Neuronal stem cell (in vitro differentiated cells): ENCODE data around the gene PARD3.
"Not testable (repeated sequence)": the region's sequence is repeated elsewhere in the genome, so short reads cannot be mapped to it uniquely, and the experiment has no call there.

Source experiments
- DNase-seq: peaks from one replicate; pipeline ENCODE4 v3.0.0-alpha.2; 2013; ENCODE audit warnings: low spot score
- H2AFZ ChIP-seq: one replicate; pipeline ENCODE4 v1.6.1; 2013; ENCODE audit warnings: mild to moderate bottlenecking, low read length, inconsistent platforms
- H2AK5ac ChIP-seq: 2 replicates; pipeline ENCODE4 v1.6.1; 2013; ENCODE audit warnings: low read depth, mild to moderate bottlenecking, inconsistent platforms, low read length, moderate library complexity, mixed read lengths
- H2BK120ac ChIP-seq: 2 replicates; pipeline ENCODE4 v1.6.1; 2013; ENCODE audit warnings: low read depth, mild to moderate bottlenecking, inconsistent platforms, low read length, moderate library complexity, mixed read lengths
- H2BK12ac ChIP-seq: one replicate; pipeline ENCODE4 v1.6.1; 2013; ENCODE audit warnings: low read length, inconsistent platforms
- H2BK15ac ChIP-seq: 2 replicates; pipeline ENCODE4 v1.6.1; 2013; ENCODE audit warnings: mild to moderate bottlenecking, low read length, inconsistent platforms, mixed read lengths
- H2BK5ac ChIP-seq: one replicate; pipeline ENCODE4 v1.6.1; 2013; ENCODE audit warnings: inconsistent platforms, mild to moderate bottlenecking, low read length, moderate library complexity
- H3K14ac ChIP-seq: one replicate; pipeline ENCODE4 v1.6.1; 2013; ENCODE audit warnings: low read length, inconsistent platforms
- H3K18ac ChIP-seq: 2 replicates; pipeline ENCODE4 v1.6.1; 2013; ENCODE audit warnings: low read length, inconsistent platforms
- H3K23ac ChIP-seq: 2 replicates; pipeline ENCODE4 v1.6.1; 2013; ENCODE audit warnings: low read depth, mild to moderate bottlenecking, mixed read lengths, low read length, inconsistent platforms; ENCODE audit not compliant: poor library complexity
- H3K27ac ChIP-seq: replicated peaks from 3 replicates; pipeline ENCODE4 v1.5.1; 2013; ENCODE audit warnings: low read length, inconsistent platforms
- H3K27me3 ChIP-seq, 3 experiments: 2 replicates each; pipeline ENCODE4 v1.6.1; 2013; ENCODE audit warnings: low read length in 3 of 3, mild to moderate bottlenecking in 2 of 3, inconsistent platforms in 1 of 3, low read depth in 1 of 3, mixed read lengths in 1 of 3, moderate library complexity in 1 of 3; ENCODE audit not compliant: control insufficient read depth in 3 of 3, insufficient read depth in 3 of 3
- H3K36me3 ChIP-seq, 2 donors: replicated peaks in 1 of 2; 2 replicates each; pipeline ENCODE4 v1.6.1; 2013; ENCODE audit warnings: low read length in 2 of 2; ENCODE audit not compliant: control insufficient read depth in 2 of 2, insufficient read depth in 2 of 2
- H3K4ac ChIP-seq: 2 replicates; pipeline ENCODE4 v1.6.1; 2013; ENCODE audit warnings: inconsistent platforms, mild to moderate bottlenecking, low read length, moderate library complexity
- H3K4me1 ChIP-seq, 2 donors: 1 replicate in 1 of 2; 2 replicates in 1 of 2; pipeline ENCODE4 v1.6.1; 2013; ENCODE audit warnings: low read length in 2 of 2, low read depth in 1 of 2; ENCODE audit not compliant: control insufficient read depth in 2 of 2, insufficient read depth in 1 of 2
- H3K4me2 ChIP-seq: one replicate; pipeline ENCODE4 v1.6.1; 2013; ENCODE audit warnings: mild to moderate bottlenecking, low read length, inconsistent platforms; ENCODE audit not compliant: insufficient read depth, poor library complexity, severe bottlenecking
- H3K4me3 ChIP-seq, 2 donors: 2 replicates each; pipeline ENCODE4 v1.5.1; 2013; ENCODE audit warnings: low read length in 2 of 2, mild to moderate bottlenecking in 2 of 2, inconsistent platforms in 1 of 2, moderate library complexity in 1 of 2
- H3K79me1 ChIP-seq: one replicate; pipeline ENCODE4 v1.6.1; 2013; ENCODE audit warnings: low read depth, mild to moderate bottlenecking, inconsistent platforms, low read length, moderate library complexity
- H3K9ac ChIP-seq: one replicate; pipeline ENCODE4 v1.6.1; 2013; ENCODE audit warnings: mild to moderate bottlenecking, low read depth, low read length, inconsistent platforms; ENCODE audit not compliant: poor library complexity
- H3K9me3 ChIP-seq, 2 donors: replicated peaks in 1 of 2; 2 replicates each; pipeline versions ENCODE3 to v1.6.1; 2013; ENCODE audit warnings: low read length in 2 of 2, mild to moderate bottlenecking in 2 of 2, inconsistent platforms in 1 of 2, low read depth in 1 of 2, mixed read lengths in 1 of 2, moderate library complexity in 1 of 2; ENCODE audit not compliant: control insufficient read depth in 2 of 2, insufficient read depth in 1 of 2
- H4K8ac ChIP-seq: one replicate; pipeline ENCODE4 v1.6.1; 2013; ENCODE audit warnings: low read depth, mild to moderate bottlenecking, inconsistent platforms, low read length, moderate library complexity
- H4K91ac ChIP-seq: one replicate; pipeline ENCODE4 v1.6.1; 2013; ENCODE audit warnings: low read length, low read depth, mild to moderate bottlenecking, inconsistent platforms; ENCODE audit not compliant: poor library complexity
- WGBS, 2 donors: extraction: QIAGEN DNeasy Blood & Tissue Kit; methylation state at CpG; one replicate each; pipeline ENCODE4 v1.1.7; 2013; ENCODE audit warnings: missing lambda C conversion rate in 2 of 2, mixed read lengths in 1 of 2; ENCODE audit not compliant: insufficient read length in 2 of 2, insufficient replicate concordance in 1 of 2; ENCODE audit errors: extremely low coverage in 2 of 2; 5-methylcytosine and 5-hydroxymethylcytosine counted together

The PARD3 gene

DNA sequence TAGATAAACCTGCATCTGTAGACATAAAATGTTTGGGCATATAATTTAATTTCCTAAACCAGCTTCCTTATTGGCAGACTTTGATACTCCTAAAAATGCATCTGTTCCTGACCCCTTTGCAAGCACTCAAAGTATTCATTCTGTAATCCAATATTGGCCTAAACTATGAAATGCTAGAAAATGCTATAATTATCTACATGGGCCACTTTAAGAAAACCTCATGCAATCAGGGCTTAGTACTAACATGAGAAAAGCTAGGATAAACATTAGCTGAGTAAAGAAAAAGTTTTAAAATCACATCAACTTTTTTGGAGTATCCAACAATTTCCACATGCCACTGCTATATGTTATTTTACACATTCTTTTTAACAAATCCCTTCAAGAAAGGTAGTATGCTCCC lies 57.2 kb downstream of the PARD3 start:
- Histone ChIP-seq H2BK5ac (no peak overlapping the region), H2AFZ (no peak overlapping the region), H3K4me2 (no peak overlapping the region), H4K8ac (no peak overlapping the region), H3K36me3 (no peaks in the 10 kb centered on the region), H2BK120ac (no peak overlapping the region), H3K23ac (no peak overlapping the region), H2AK5ac (no peak overlapping the region), H3K14ac (no peak overlapping the region), H3K9ac (no peak overlapping the region), H3K18ac (no peak overlapping the region), H2BK15ac (no peak overlapping the region), H3K27ac (no peak overlapping the region), H3K4ac (no peak overlapping the region), H2BK12ac (no peak overlapping the region), H4K91ac (no peak overlapping the region), H3K9me3 (no peaks in the 10 kb centered on the region), H3K4me1 (peaks cover 0 to 1% of the 10 kb centered on the region in 2 donors), H3K27me3 (no peaks in the 10 kb centered on the region), H3K79me1 (no peaks in the 10 kb centered on the region), H3K4me3 (no peak overlapping the region)
- no peak for DNase-seq

DNA sequence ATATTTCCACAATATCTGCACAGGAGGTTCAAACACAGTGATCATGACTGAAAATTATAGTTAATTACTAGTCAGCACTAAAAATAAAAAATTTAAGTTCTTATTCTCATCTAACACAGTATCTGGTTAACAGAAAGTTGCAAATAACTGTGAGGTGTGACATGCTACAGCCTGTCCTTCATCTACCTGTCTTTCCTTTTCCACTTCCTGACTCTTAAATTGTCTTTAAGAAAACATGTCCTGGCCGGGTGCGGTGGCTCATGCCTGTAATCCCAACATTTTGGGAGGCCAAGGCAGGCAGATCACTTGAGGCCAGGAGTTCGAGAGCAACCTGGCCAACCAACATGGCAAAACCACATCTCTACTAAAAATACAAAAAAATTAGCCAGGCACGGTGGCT lies 57.9 kb downstream of the PARD3 start:
- H2AFZ ChIP-seq, H4K91ac ChIP-seq, H2BK15ac ChIP-seq, H3K4me1 ChIP-seq, H3K79me1 ChIP-seq, H3K9me3 ChIP-seq, H2AK5ac ChIP-seq, H3K23ac ChIP-seq, H3K18ac ChIP-seq, H2BK5ac ChIP-seq, H3K4ac ChIP-seq, H3K4me3 ChIP-seq, H3K14ac ChIP-seq, H3K9ac ChIP-seq, H3K4me2 ChIP-seq, H2BK120ac ChIP-seq, H4K8ac ChIP-seq, H3K36me3 ChIP-seq, H3K27ac ChIP-seq, DNase-seq, H3K27me3 ChIP-seq, H2BK12ac ChIP-seq: not testable (repeated sequence)
- WGBS, 2 donors = no CpG with 5 or more reads among the region's 4 CpGs

DNA sequence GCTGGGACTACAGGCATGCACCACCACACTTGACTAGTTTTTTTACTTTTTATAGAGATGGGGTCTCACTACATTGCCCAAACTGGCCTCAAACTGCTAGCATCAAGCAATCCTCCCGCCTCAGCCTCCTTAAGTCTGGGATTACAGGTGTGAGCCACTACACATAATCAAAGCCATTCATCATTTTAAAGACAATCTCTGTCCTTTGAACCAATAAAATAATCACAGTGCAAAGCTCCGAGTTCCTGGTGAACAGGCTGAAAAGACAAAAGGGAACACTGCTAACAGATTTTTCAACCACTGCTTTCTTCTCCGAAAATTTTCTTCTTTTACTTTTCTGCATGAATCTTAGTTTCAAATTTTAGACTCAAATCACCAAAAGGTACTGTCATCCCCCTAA lies 58.5 kb downstream of the PARD3 start:
- no CpG with 5 or more reads among the region's 3 CpGs for WGBS, 2 donors
- H4K8ac ChIP-seq = no peak overlapping the region
- no peaks in the 10 kb centered on the region for H3K36me3 ChIP-seq
- no peak overlapping the region for H2BK12ac ChIP-seq
- H3K4me1 ChIP-seq = peaks cover 0 to 3% of the 10 kb centered on the region in 2 donors
- H2AFZ ChIP-seq = no peak overlapping the region
- no peak overlapping the region for H3K9ac ChIP-seq
- no peak overlapping the region for H2BK15ac ChIP-seq
- no peak overlapping the region for H4K91ac ChIP-seq
- no peaks in the 10 kb centered on the region for H3K27me3 ChIP-seq
- no peak overlapping the region for H3K18ac ChIP-seq
- no peak overlapping the region for H3K14ac ChIP-seq
- H3K23ac ChIP-seq = no peak overlapping the region
- no peak overlapping the region for H2BK120ac ChIP-seq
- H3K4me3 ChIP-seq = no peak overlapping the region
- H2AK5ac ChIP-seq = no peak overlapping the region
- no peak overlapping the region for H3K4me2 ChIP-seq
- DNase-seq = no peak
- H3K9me3 ChIP-seq = no peaks in the 10 kb centered on the region
- H2BK5ac ChIP-seq = no peak overlapping the region
- no peak overlapping the region for H3K4ac ChIP-seq
- H3K79me1 ChIP-seq = no peaks in the 10 kb centered on the region
- no peak overlapping the region for H3K27ac ChIP-seq

DNA sequence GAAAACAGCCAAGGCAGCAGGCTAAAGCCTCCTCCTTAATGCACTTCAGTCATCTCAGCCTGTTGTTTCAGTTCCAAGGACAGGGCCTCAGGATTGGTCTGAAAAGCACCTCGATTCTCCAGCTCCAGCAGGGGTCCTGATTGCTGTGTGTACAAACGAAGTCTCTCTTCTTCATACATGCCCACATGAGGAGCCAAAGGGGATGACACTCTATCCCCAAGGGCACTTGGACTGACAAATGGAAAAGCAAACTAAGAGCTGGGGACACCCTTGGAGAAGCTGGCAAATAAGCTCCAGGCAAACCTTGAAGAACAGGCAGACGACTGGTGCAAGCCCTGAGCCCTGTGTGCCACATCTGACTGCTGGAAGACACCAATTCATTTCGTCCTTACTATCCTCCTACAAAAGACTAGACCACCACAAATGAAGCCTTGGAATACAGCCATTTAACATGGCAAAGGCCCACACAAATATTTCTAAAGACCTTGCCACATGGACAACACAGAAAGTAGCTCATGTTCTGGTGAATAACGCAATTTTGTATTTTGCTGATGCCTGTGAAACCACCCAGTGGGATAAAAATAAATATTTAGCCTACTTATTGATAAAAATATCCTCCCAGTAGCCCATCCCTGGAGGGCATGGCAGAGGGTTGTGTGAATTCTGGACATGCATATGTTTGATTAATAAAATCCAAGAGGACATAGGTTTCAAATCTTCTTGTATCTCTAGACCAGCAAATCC lies 61.9 kb downstream of the PARD3 start:
- Histone ChIP-seq H3K4me3 (no peak overlapping the region), H2BK120ac (no peak overlapping the region), H4K8ac (no peak overlapping the region), H2BK5ac (no peak overlapping the region), H3K9ac (no peak overlapping the region), H4K91ac (no peak overlapping the region), H3K14ac (no peak overlapping the region), H3K4ac (no peak overlapping the region), H3K79me1 (no peaks in the 10 kb centered on the region), H2AK5ac (no peak overlapping the region), H2BK15ac (no peak overlapping the region), H3K9me3 (no peaks in the 10 kb centered on the region), H2BK12ac (no peak overlapping the region), H3K4me1 (peaks cover 0 to 3% of the 10 kb centered on the region in 2 donors), H3K4me2 (no peak overlapping the region), H3K27ac (no peak overlapping the region), H3K27me3 (no peaks in the 10 kb centered on the region), H3K23ac (no peak overlapping the region), H3K18ac (no peak overlapping the region), H2AFZ (no peak overlapping the region), H3K36me3 (no peaks in the 10 kb centered on the region)
- WGBS, 2 donors = no CpG with 5 or more reads among the region's 5 CpGs
- no peak for DNase-seq
